ENCODE results near the gene HMOX1.

DNA sequence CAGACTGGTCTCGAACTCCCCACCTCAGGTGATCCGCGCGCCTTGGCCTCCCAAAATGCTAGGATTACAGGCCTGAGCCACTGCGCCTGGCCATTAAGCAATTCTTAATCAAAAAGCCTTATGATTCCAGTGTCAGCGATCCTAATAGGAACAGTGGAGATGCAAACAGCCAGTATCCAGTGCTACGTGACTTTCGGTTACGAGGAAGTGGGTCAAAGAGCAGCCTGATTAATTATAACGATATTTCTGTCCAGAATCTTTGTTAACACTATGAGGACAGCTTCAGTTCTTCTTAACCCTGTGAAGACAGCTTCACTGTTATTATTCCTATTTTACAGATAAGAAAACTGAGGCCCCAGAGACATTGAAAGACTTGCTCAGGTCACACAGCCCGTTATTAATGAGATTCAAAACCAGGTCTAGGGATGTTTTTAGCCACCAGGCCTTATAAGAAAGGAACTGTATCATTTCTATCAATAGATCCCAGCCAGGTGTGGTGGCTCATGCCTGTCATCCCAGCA lies 17.3 kb upstream of the HMOX1 start:
- TF ChIP-seq, protein P1, sequence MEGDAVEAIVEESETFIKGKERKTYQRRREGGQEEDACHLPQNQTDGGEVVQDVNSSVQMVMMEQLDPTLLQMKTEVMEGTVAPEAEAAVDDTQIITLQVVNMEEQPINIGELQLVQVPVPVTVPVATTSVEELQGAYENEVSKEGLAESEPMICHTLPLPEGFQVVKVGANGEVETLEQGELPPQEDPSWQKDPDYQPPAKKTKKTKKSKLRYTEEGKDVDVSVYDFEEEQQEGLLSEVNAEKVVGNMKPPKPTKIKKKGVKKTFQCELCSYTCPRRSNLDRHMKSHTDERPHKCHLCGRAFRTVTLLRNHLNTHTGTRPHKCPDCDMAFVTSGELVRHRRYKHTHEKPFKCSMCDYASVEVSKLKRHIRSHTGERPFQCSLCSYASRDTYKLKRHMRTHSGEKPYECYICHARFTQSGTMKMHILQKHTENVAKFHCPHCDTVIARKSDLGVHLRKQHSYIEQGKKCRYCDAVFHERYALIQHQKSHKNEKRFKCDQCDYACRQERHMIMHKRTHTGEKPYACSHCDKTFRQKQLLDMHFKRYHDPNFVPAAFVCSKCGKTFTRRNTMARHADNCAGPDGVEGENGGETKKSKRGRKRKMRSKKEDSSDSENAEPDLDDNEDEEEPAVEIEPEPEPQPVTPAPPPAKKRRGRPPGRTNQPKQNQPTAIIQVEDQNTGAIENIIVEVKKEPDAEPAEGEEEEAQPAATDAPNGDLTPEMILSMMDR (conservative IDR thresholded peaks at IDR 0.05 in 1 of 2, IDR thresholded peaks at IDR 0.05 in 1 of 2; ENCODE audit: extremely low read depth in 1 of 2, insufficient read depth in 1 of 2, low read depth in 1 of 2, low read length in 2 of 2): no peak
- TF ChIP-seq EZH2 (IDR thresholded peaks at IDR 0.05; ENCODE audit: borderline replicate concordance, low read length): no peak
